ENCODE results near the gene ARHGAP15.

DNA sequence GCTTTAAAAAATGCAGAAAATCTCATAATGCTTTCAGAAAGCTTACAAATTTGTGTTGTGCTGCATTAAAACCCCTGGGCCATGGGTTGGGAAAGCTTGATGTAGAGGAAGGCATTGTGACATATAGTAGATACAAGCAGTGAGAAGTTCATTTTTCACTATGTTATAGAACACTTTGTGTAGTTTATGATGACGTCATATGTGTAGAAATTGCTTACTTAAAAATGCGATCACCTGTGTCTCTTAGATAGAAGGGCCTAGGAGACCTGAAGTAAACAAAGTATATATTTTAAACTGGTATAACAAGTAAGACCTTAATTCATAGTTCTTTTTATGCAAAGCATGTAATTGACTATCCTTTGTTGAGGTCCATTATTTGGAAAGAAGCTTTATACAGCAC, 393.5 kb downstream of the ARHGAP15 start:
- TF ChIP-seq EZH2 (IDR thresholded peaks at IDR 0.05; ENCODE audit: borderline replicate concordance, insufficient read depth, low read length, poor library complexity, severe bottlenecking) (no peak), EP300 (conservative IDR thresholded peaks at IDR 0.05; ENCODE audit: poor library complexity, severe bottlenecking) (no peak), RAD21 (conservative IDR thresholded peaks at IDR 0.05) (no peak)
- TF ChIP-seq, protein P1, sequence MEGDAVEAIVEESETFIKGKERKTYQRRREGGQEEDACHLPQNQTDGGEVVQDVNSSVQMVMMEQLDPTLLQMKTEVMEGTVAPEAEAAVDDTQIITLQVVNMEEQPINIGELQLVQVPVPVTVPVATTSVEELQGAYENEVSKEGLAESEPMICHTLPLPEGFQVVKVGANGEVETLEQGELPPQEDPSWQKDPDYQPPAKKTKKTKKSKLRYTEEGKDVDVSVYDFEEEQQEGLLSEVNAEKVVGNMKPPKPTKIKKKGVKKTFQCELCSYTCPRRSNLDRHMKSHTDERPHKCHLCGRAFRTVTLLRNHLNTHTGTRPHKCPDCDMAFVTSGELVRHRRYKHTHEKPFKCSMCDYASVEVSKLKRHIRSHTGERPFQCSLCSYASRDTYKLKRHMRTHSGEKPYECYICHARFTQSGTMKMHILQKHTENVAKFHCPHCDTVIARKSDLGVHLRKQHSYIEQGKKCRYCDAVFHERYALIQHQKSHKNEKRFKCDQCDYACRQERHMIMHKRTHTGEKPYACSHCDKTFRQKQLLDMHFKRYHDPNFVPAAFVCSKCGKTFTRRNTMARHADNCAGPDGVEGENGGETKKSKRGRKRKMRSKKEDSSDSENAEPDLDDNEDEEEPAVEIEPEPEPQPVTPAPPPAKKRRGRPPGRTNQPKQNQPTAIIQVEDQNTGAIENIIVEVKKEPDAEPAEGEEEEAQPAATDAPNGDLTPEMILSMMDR (IDR thresholded peaks at IDR 0.05; ENCODE audit: poor library complexity, severe bottlenecking) = no peak
- TF ChIP-seq, protein P2, sequence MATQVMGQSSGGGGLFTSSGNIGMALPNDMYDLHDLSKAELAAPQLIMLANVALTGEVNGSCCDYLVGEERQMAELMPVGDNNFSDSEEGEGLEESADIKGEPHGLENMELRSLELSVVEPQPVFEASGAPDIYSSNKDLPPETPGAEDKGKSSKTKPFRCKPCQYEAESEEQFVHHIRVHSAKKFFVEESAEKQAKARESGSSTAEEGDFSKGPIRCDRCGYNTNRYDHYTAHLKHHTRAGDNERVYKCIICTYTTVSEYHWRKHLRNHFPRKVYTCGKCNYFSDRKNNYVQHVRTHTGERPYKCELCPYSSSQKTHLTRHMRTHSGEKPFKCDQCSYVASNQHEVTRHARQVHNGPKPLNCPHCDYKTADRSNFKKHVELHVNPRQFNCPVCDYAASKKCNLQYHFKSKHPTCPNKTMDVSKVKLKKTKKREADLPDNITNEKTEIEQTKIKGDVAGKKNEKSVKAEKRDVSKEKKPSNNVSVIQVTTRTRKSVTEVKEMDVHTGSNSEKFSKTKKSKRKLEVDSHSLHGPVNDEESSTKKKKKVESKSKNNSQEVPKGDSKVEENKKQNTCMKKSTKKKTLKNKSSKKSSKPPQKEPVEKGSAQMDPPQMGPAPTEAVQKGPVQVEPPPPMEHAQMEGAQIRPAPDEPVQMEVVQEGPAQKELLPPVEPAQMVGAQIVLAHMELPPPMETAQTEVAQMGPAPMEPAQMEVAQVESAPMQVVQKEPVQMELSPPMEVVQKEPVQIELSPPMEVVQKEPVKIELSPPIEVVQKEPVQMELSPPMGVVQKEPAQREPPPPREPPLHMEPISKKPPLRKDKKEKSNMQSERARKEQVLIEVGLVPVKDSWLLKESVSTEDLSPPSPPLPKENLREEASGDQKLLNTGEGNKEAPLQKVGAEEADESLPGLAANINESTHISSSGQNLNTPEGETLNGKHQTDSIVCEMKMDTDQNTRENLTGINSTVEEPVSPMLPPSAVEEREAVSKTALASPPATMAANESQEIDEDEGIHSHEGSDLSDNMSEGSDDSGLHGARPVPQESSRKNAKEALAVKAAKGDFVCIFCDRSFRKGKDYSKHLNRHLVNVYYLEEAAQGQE (IDR thresholded peaks at IDR 0.05; ENCODE audit: borderline replicate concordance) = no peak
